Measurements from ENCODE around the gene ANKRD11.
"Not testable (repeated sequence)": the region's sequence is repeated elsewhere in the genome, so short reads cannot be mapped to it uniquely, and the experiment has no call there.

DNA sequence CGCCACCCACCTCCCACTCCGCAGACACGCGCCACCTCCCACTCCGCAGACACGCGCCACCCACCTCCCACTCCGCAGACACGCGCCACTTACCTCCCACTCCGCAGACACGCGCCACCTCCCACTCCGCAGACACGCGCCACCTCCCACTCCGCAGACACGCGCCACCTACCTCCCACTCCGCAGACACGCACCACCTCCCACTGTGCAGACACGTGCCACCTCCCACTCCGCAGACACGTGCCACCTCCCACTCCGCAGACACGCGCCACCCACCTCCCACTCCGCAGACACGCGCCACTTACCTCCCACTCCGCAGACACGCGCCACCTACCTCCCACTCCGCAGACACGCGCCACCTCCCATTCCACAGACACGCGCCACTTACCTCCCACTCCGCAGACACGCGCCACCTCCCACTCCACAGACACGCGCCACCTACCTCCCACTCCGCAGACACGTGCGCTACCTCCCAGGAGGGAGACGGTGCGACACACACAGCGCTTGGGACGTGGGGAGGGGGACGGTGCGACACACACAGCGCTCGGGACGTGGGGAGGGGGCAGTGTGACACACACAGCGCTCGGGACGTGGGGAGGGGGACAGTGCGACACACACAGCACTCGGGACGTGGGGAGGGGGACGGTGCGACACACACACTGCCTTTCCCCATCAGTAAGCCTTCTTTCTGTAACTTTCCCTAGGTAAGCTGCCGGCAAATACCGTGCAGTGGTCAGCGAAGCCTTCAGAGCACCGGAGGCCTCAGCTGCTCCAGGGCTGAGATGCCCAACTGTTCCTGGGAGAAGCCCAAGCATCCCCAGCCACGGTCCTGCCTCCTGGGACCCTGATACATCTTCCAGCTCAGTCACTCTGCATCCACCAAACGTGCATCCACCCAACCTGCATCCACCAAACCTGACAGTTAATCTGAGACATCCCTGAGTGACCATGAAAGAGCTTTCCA is 183.6 kb downstream of the ANKRD11 start:
- TF ChIP-seq, protein P1, sequence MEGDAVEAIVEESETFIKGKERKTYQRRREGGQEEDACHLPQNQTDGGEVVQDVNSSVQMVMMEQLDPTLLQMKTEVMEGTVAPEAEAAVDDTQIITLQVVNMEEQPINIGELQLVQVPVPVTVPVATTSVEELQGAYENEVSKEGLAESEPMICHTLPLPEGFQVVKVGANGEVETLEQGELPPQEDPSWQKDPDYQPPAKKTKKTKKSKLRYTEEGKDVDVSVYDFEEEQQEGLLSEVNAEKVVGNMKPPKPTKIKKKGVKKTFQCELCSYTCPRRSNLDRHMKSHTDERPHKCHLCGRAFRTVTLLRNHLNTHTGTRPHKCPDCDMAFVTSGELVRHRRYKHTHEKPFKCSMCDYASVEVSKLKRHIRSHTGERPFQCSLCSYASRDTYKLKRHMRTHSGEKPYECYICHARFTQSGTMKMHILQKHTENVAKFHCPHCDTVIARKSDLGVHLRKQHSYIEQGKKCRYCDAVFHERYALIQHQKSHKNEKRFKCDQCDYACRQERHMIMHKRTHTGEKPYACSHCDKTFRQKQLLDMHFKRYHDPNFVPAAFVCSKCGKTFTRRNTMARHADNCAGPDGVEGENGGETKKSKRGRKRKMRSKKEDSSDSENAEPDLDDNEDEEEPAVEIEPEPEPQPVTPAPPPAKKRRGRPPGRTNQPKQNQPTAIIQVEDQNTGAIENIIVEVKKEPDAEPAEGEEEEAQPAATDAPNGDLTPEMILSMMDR (optimal IDR thresholded peaks at IDR 0.05 in 1 of 3, IDR thresholded peaks at IDR 0.05 in 1 of 3, conservative IDR thresholded peaks at IDR 0.05 in 1 of 3; ENCODE audit: extremely low read depth in 1 of 3, insufficient read depth in 2 of 3, low read length in 3 of 3), result not testable (repeated sequence)
- TF ChIP-seq EZH2 (IDR thresholded peaks at IDR 0.05; ENCODE audit: low read length), result not testable (repeated sequence)
